T-helper 22 cell (primary cell): ENCODE results near the gene PSMC5.

ENCODE experiments used
- DNase-seq: peaks from one replicate; pipeline ENCODE4 v3.0.0-alpha.2; 2020; ENCODE audit warnings: low read depth

PSMC5 gene

GRCh38 chr17:63820963-63821561 is 6.2 kb upstream of the PSMC5 start:
- DNase-seq, result no peak

DNA sequence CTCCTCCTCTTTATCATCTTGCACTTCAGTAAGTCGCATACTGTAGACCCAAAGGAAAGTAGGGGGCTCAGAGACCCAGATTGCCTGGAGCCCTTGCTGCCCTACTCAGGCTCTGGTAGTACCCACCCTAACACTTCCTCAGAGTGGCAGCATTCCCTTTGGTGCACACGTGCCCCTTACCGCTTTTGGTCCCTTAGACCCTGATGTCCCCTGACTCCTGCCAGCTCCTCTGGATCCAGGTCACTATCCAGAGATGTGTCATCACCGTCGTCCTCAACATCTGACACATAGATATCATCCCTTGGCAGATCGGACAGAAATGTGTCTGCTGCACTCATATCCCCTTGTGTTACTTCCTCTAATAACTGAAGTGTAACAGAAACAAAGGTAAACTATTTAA is 5.4 kb upstream of the PSMC5 start:
- no peak for DNase-seq

GRCh38 chr17:63822537-63822936 is 4.7 kb upstream of the PSMC5 start:
- no peak for DNase-seq

- DNase-seq, result no peak
These were observed 3.4 kb upstream of the PSMC5 start for GRCh38 chr17:63823659-63824331.

DNA sequence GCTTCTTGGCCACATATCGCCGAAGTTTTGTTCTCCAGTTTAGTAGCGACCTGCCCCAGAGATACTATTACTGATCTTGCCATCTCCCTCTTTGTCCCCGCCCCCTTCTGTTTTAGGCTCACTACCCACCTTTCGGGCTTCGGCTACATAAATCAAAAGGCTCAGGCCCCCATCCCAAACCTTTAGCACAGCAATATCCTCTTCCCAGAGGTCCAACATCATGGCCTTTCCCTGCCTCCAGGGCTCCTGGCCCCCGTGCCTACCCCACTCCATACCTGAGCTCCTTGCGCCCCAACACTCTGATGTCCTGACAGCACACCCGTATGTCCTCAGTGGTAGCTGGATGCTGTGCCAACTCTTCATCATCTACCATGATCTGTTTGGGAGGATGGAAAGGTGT is 2.9 kb upstream of the PSMC5 start:
- DNase-seq, result no peak

GRCh38 chr17:63826468-63827001 is 696 bp upstream of the PSMC5 start:
- DNase-seq, result no peak

- no peak for DNase-seq
These were observed 580 bp downstream of the PSMC5 start for GRCh38 chr17:63827801-63828221.

- DNase-seq, result no peak
These were observed 1.7 kb downstream of the PSMC5 start for GRCh38 chr17:63828936-63829335.

DNA sequence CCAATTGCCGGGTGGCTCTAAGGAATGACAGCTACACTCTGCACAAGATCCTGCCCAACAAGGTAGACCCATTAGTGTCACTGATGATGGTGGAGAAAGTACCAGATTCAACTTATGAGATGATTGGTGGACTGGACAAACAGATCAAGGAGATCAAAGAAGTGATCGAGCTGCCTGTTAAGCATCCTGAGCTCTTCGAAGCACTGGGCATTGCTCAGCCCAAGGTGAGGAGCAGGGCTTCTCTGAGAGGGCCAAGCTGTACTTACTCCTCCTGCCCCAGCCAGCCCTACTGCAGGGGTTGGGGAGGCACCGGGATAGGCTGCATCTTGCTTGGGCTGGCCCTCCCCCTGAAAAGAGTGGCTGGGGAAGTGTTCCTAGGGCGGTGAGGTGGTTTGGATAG is 3.0 kb downstream of the PSMC5 start:
- DNase-seq, result no peak

- DNase-seq, result no peak
These were observed 3.8 kb downstream of the PSMC5 start for GRCh38 chr17:63830904-63831491.

GRCh38 chr17:63831505-63831904 is 4.3 kb downstream of the PSMC5 start:
- no peak for DNase-seq

- no peak for DNase-seq
These were observed 4.8 kb downstream of the PSMC5 start for GRCh38 chr17:63832014-63832413.

DNA sequence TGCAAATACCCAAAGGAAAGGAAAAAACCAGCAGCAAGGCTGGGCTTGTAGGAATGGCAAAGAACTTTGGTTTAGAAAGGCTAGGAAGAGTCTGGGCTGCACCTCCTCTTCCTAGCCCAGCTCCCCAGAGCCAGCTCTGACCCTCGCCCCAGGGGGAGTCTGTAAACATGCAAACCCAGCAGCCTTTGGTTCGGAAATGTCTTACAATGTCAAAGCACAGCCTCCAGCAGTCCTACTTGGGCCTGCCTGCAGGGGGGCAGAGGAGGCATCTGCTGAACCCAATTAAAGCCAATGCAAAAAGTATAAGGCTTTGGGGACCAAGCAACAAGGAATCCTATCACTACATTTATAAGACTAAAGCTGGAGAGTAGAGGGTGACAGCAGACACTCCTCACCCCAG is 5.2 kb downstream of the PSMC5 start:
- no peak for DNase-seq

DNA sequence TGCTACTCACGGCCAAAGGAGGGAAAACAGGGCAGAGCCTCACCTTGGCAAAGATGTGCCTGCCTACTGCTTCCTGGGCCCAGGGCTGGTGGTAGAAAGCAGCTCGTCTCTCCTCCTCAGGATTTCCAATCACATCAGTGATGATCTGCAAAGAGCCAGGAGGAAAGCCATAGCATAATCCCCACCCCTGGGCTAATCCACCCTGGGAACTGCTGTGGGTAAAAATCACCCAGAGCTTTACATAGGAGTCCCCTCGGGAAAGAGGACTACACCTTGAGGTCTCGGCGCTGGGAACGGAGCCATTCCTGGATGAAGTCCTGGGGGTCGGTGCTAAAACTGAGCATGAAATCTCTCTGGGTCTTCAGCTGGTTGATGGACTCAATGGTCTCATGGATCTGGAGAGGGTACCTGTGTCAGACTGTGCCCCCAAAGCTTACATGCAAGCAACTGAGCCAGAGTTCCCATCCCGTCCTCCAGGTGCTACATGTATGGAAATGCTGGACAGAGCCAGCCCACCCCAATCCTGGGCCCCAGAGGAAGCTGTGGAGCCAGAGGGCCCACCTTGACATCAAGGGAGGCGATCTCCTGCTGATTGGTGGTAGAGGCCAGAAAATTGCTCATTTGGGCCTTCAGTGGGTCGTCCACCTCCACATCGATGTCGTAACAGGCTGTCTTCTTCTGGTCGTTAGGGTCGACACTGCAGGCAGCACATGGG is 6.0 kb downstream of the PSMC5 start:
- DNase-seq, result no peak

- DNase-seq, result no peak
These were observed 6.6 kb downstream of the PSMC5 start for GRCh38 chr17:63833741-63834373.

DNA sequence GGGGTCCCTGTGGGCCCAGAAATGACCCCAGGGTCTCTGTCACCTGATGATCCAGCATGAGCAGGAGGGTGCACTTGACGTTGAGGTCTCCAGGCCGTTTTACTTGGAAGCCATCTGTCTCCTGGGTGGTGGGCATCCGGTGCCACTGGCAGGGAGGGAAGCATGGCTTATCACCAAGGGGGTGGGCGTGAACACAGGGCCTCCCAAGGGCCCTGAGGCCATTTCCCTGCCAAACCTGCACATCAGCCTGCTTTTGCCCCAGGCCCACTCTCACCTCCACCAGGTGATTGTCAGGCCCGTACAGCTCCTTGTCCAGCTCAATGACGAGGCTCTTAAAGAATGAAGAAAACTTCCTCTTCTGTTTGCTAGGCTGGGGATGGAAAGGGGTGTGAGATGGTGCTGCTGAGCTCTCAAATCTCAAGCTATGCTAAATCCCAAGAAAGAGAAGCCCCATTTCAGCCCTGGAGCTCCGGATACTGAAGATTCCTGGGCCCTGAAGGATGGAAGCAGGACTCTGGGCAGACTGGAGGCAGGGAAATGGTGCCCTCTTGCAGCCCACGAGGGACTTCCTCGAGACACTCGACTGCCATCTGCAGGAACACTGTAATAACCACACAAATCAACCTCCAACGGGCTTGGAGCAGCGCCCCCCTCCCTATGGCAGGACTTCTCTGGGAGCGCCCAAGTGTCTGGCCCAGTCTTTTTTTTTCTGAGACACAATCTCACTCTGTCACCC is 7.4 kb downstream of the PSMC5 start:
- DNase-seq, result peak; percentile 44

DNA sequence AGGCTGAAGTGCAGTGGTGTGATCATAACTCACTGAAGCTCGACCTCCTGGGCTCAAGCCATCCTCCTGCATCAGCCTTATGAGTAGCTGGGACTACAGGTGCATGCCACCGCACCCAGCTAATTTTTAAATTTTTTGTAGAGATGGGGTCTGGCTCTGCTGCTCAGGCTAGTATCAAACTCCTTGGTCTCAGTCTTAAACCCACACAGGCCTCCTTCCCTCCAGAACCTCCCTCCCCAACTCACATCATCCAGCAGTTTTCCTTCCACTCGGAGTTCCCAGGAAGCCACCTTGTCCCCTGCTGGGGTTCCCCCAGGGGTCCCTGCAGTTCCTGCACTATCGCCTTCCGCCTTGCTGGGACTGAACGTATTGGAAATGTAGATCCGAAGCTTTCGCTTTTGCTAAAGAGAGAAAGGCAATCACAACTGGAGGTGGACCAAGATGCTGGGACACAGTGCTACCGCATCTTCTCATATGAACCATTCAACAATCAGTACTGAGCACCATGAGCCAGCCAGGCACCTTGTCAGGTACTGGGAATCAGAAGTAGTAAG is 8.0 kb downstream of the PSMC5 start:
- DNase-seq, result no peak

GRCh38 chr17:63836811-63837210 is 9.6 kb downstream of the PSMC5 start:
- DNase-seq, result no peak

GRCh38 chr17:63837480-63837879 is 10.2 kb downstream of the PSMC5 start:
- DNase-seq, result no peak

- no peak for DNase-seq
These were observed 10.8 kb downstream of the PSMC5 start for GRCh38 chr17:63837962-63838600.
